Fibroblast of the aortic adventitia (primary cell): Measurements from ENCODE around the gene GRM8. TPM values are rescaled to one million over a fixed set of nuclear protein-coding genes. Genes with fewer than 3 reads are reported as not detected.

ENCODE experiments used
- DNase-seq: peaks from one replicate; pipeline ENCODE4 v3.0.0-alpha.2; 2010; ENCODE audit warnings: low read depth
- H3K4me3 ChIP-seq: 2 replicates; pipeline ENCODE4 v1.5.1; 2011; ENCODE audit warnings: low read depth, mild to moderate bottlenecking, control low read depth, low read length, moderate library complexity
- total RNA-seq: library from RNA; depleted of rRNA; stranded (reverse); fragments of >200 nt; gene quantifications from 2 replicates; pipeline ENCODE4 v1.2.3, GENCODE V29; 2012; ENCODE audit warnings: low replicate concordance
- TF ChIP-seq, protein P1 (sequence below): IDR thresholded peaks from 2 replicates; pipeline ENCODE4 v1.5.1; 2011; ENCODE audit warnings: mild to moderate bottlenecking, low read length, control low read depth, inconsistent platforms; ENCODE audit not compliant: insufficient read depth

The GRM8 gene
- total RNA-seq, 1 donor = 0.36 TPM

DNA sequence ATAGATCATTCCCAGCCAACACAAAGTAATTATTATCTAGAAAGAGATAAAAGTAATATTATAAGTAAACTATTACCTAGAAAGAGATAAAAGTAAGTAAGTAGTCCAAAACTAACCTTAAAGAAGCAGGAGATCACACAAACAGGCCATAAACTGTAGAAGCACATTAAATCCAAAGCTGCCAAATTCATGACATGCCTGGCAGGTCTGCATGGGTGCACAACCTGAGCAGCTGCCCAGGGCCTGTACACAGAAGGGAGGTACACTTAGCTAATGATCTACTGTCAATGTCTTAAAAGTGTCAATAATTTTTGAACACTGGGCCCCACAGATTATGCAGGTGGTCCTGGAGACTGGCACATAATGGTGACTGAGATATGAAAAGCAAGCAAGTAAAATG is 196.5 kb downstream of the GRM8 start:
- no peak overlapping the region for H3K4me3 ChIP-seq
- TF ChIP-seq, protein P1, sequence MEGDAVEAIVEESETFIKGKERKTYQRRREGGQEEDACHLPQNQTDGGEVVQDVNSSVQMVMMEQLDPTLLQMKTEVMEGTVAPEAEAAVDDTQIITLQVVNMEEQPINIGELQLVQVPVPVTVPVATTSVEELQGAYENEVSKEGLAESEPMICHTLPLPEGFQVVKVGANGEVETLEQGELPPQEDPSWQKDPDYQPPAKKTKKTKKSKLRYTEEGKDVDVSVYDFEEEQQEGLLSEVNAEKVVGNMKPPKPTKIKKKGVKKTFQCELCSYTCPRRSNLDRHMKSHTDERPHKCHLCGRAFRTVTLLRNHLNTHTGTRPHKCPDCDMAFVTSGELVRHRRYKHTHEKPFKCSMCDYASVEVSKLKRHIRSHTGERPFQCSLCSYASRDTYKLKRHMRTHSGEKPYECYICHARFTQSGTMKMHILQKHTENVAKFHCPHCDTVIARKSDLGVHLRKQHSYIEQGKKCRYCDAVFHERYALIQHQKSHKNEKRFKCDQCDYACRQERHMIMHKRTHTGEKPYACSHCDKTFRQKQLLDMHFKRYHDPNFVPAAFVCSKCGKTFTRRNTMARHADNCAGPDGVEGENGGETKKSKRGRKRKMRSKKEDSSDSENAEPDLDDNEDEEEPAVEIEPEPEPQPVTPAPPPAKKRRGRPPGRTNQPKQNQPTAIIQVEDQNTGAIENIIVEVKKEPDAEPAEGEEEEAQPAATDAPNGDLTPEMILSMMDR = no peak
- no peak for DNase-seq

GRCh38 chr7:127047521-127047920 is 205.2 kb downstream of the GRM8 start:
- no peak for DNase-seq
- TF ChIP-seq, protein P1 = no peak
- H3K4me3 ChIP-seq = no peak overlapping the region

DNA sequence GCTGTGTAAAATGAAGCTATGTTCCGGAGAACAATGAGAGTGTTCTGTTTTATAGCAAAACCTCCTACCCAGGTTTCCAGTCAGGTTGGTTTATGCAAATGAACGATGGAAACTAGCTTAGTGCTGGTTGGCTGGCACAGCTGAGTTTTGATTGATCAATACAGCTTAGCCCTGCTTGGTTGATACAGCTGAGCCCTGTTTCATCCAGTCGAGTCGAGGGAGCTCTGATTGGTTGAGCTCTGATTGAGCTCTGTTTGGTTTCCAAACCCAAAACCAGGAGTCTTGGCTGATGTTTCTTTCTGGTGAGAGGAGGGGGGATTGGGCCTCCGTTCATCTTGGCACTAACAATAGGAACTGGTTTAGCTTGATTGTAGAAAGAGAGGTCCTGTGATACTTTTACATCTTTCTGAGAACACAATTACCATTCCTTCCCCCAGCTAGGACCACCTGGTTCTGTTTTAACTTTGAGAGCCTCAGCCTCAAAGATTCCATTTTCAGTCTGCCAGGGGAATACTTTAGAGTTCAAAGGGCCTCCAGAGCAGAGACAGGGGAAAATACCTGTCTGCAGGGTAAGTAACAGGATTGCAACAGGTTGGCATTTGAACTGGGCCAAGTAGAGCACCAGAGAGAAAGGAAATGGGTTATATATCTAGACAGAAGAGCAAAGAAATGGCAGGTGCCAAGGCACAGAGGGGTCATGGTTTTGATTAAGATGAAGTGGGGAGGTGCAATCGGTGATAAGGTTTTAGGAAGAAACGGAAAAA is 210.9 kb downstream of the GRM8 start:
- TF ChIP-seq, protein P1 = no peak
- DNase-seq = no peak
- no peak overlapping the region for H3K4me3 ChIP-seq

GRCh38 chr7:127040042-127040441 is 212.7 kb downstream of the GRM8 start:
- no peak for DNase-seq
- TF ChIP-seq, protein P1 = no peak
- H3K4me3 ChIP-seq = no peak overlapping the region

DNA sequence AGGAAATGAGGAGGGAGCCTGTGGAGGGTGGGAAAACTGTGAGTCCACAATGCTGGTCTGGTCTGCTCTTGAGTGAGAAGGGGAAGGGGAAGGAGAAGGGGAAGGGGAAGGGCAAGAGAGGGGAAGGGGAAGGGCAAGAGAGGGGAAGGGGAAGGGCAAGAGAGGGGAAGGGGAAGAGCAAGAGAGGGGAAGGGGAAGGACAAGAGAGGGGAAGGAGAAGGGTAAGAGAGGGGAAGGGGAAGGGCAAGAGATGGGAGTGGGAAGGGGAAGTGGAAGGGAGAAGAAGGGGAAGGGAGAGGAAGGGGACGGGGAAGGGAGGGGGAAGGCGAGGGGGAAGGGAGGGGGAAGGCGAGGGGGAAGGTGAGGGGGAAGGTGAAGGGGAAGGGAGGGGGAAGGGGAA is 213.2 kb downstream of the GRM8 start:
- no peak overlapping the region for H3K4me3 ChIP-seq
- DNase-seq = no peak
- TF ChIP-seq, protein P1 = no peak

DNA sequence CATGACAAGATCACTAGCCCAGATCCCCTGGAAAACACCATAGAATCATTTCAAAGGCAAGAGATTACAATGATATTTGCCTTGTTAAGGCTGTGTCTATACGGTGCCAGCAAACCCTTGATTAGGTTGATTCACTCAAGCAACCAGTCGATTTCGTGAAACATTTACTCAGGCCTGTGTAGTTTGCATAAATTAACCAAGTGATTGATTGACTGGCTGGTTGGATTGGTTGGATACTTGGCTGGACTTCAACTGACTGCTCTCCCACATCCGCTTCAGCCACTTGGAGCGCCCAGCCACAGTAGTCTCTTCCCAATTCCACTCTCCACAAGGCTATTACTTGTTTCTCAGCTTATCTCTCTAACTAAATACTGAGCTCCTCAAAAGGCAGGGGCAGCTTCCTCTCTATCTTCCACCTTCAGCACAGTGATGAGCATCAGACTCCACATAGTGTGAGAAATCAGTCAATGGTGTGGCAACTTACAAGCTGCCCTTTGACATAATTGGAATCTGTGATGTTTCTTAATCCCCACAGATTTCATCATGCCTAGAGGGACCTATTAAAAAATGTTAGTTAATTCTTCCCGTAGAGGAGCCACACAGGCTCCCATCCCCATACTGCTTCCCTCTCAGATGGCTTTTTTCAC is 217.4 kb downstream of the GRM8 start:
- TF ChIP-seq, protein P1 = no peak
- H3K4me3 ChIP-seq = no peak overlapping the region
- DNase-seq = no peak
